HG03135 (cell line): Measurements from ENCODE around the gene PDE4D.

Source experiments
- ATAC-seq: cut with Tn5 transposase; IDR thresholded peaks from one replicate; pipeline ENCODE4 v1.9.1; 2021; ENCODE audit warnings: mild to moderate bottlenecking, moderate library complexity; ENCODE audit not compliant: unreplicated experiment

Gene PDE4D

DNA sequence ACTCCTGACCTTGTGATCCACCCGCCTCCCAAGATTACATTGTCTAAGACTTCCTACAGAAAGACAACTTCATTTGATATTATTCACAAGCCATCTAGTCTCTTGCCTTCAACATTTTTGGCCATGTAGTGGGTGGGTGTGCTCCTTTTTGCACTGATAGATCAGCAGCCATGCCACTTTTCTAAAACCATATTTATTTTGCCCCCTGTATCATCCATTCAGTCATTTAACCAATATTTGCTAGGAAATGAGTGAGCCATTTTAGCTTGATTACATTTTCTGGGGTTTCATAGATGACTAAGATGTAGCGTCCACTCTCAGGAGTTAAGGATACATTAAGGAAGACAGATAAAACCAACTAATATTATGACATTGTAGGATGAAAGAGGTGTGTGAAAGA lies 755.0 kb downstream of the PDE4D start:
- ATAC-seq, result no peak

- no peak for ATAC-seq
Observed at GRCh38 chr5:59137846-59138245, 755.7 kb downstream of the PDE4D start.

DNA sequence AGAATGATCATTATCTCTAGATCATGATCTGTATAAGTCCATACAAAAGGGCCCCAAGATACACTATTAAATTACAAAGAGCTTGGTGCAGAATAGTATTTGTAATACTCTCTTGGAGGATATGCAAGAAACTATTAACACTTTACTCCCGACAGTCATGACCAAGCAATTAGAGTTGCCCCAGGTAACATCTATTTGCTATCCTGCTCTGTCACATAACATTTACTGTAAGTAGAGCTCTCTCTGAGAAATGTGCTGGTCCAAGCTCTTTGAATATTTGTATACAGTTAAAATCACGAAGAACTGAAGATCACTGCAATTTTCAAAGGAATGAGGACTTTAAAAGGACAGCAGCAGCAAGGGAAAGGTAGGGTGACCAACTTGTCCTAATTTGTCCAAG lies 757.0 kb downstream of the PDE4D start:
- ATAC-seq, result no peak

GRCh38 chr5:59134471-59135163 lies 758.9 kb downstream of the PDE4D start:
- no peak for ATAC-seq

DNA sequence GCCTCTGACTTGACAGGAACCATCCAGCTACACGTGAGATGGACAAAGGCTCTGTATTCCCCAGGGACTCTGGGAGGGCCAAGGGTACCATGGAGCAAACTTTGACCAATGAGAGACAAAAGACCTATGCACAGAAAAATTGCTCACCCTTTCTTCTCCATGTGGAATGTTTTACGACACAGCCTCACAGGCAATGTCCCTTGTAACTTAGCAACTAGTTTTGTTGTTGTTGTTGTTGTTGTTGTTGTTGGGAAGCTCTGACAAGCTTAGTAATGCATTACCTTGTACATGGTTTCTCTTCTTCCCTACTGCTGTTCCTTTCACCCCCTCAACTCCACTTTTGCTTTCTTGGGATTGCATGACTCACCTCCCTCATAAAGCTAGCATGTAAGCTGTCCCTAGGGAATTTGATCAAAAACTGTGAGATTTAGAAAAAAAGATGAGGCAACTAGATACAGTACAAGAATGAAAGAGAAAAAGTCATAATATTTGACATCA lies 759.7 kb downstream of the PDE4D start:
- no peak for ATAC-seq

DNA sequence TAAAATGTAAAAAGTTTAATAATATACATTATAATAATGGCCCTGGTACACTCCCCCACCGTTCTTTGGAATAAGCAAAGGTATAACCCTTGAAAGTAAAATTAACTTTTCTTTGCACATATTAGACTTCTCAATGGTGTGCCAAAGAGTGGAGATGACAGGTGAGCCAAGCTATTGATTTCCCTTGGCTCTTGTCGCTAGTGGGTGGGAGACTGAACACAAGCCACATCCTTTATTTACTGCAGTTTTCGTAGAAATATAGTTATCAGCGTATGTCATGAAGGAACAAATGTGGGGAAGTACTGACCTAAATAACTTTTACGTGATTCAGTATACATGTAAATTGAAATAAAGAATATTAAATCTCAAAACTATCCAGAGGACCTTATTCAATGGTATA lies 761.4 kb downstream of the PDE4D start:
- no peak for ATAC-seq

GRCh38 chr5:59130431-59130830 lies 763.1 kb downstream of the PDE4D start:
- ATAC-seq, result no peak

DNA sequence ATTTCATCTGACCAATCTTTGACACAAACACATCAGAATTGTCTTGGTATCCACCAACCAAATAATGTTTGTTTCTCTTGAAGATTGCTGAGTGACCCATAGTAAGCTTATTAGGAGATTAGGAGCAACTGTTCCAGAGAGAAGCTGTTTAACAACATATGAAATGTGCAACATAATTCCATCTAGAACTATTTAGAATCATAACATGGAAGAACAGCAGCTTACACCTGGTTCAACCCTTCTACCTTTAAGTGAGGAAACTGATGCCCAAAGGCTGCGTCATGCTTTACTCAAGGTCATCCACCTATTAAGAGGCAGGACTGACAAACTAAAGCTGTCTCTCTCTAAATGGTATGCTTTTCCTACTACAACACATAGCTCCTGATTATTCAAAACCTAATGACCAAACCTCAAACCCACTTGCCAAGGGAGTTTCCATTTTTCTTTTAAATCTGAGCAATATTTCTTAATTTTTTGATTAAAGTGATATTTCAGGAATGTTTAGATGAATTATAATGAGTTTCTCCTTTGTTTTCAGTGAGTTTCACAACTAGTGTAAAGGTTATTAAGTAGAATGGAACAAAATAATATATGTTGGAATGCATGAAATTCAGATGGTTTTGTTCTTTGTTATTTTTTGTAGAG lies 764.8 kb downstream of the PDE4D start:
- no peak for ATAC-seq

GRCh38 chr5:59126708-59127573 lies 766.6 kb downstream of the PDE4D start:
- ATAC-seq, result no peak

GRCh38 chr5:59126016-59126707 lies 767.4 kb downstream of the PDE4D start:
- ATAC-seq, result no peak

DNA sequence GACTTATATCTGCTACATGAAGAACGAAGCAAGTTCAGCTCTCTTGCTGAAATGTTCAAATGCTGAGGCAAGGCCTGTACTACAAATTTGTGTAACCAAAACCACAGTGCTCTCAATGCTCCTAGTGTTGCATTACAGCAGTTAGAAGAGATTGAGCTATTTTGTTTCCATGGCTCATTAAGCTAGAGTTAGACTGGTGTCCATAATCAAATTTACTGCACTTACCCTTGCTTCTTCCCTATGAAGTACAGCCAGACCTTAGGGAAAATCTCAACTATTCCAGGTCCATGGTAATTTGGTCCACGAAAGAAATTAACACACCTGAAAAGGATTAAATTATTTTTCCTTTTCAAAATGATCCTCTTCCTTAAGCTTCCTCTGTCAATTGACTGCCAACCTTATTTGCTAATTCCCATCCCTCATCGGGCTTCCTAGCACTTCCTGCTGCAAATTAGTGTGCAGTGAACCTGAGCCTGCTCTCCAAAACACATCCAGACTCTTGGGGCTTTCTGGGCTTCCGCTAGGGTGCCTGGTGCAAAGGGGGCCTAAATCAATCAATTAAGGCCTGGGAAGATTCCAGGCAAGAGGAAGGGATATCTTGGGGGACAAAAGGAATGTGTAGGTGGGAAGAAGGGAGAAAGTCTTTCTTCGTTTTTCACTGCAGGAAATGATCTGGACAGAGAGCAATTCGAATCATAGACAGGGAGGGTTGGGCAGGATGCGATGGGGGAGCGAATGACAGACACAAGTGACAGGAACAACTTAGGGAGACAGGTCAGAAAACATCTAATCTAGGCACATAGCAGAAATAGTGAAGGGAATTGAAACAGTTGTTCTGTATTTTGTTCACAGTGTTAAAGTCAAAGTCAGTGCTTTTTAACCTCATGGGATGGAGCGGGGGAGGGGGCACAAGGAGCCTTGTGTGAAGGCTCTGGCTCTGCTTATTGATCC lies 768.2 kb downstream of the PDE4D start:
- no peak for ATAC-seq

- no peak for ATAC-seq
Observed at GRCh38 chr5:59123595-59124561, 769.6 kb downstream of the PDE4D start.

- no peak for ATAC-seq
Observed at GRCh38 chr5:59119480-59119879, 774.0 kb downstream of the PDE4D start.

- ATAC-seq, result no peak
Observed at GRCh38 chr5:59117320-59117719, 776.2 kb downstream of the PDE4D start.

GRCh38 chr5:59116231-59116865 lies 777.2 kb downstream of the PDE4D start:
- ATAC-seq, result no peak

DNA sequence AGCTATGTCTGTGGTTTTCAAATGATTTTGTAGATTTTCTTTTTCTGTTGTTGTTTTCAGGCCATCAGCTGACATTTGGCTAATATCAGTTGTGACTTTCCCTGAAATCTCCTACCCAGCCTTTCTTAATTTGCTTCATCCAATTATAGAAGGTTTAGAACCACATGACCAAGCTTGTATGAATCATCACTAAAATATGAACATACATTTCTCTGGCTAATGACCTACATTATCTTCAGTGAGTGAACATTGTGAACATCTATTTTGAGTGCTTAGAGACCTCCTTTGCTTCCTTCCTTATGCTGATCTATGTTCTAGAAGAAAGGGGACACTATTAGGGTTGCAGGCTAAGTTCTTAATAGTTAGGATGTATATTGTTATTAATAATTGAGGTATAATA lies 778.2 kb downstream of the PDE4D start:
- ATAC-seq, result no peak

GRCh38 chr5:59109383-59109782 lies 784.1 kb downstream of the PDE4D start:
- no peak for ATAC-seq

DNA sequence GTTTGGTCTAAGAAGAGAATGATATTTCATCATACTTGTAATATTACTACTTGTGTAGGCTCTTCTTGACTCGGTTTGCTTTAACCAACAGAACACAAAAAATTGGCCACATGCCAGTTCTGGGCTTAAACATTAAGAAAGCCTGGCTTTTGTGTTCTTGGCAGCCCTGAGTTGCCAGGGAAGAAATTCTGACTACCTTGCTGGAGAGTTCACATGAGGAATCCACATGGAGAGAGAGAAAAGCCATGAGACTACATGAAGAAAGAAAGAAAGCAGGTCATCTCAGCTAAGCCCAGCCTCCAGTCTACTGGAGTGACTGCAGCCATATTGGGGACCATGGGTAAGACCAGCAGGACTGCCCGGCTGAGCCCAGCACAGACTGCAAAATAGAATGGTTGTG lies 785.8 kb downstream of the PDE4D start:
- no peak for ATAC-seq
